Measurements from ENCODE around the gene GPN3. TPM values are rescaled to one million over a fixed set of nuclear protein-coding genes. Genes with fewer than 3 reads are reported as not detected.
"Not testable (repeated sequence)": the region's sequence is repeated elsewhere in the genome, so short reads cannot be mapped to it uniquely, and the experiment has no call there.

The GPN3 gene
- total and polyA plus RNA-seq, 4 experiments from 2014 or later = 12.5 to 43.4 (median 22.8) TPM

GRCh38 chr12:110466791-110467190 lies 1.3 kb downstream of the GPN3 start:
- peaks cover 21 to 51% (median 38%) of the 10 kb centered on the region in 4 donors for H3K4me1 Mint-ChIP-seq
- CTCF ChIA-PET (ENCODE audit: partially characterized antibody) = interaction anchor here (0.8 to 13.2 kb wide), 4 partner anchors 15 to 135 kb away, joined by 3 to 139 read pairs (median 52); partner anchors contain the start of gene ARPC3
- Histone ChIP-seq H3K27me3 (ENCODE audit: insufficient read depth, low read length) (no peaks in the 10 kb centered on the region), H3K4me1 (ENCODE audit: insufficient read depth, low read length) (peaks cover 25% of the 10 kb centered on the region), H3K4me3 (ENCODE audit: low read length in 2 of 2) (no peak overlapping the region), H3K36me3 (ENCODE audit: insufficient read depth, low read length) (peaks cover 6% of the 10 kb centered on the region), H3K27ac (ENCODE audit: low read depth, low read length) (no peak overlapping the region), H3K9me3 (ENCODE audit: control insufficient read depth in 1 of 2, low read length in 2 of 2) (no peaks in the 10 kb centered on the region)
- H3K27ac Mint-ChIP-seq = peak overlapping the region in 3 of 7 donors; percentile 35 to 66 (median 53)
- no peaks in the 10 kb centered on the region for H3K9me3 Mint-ChIP-seq
- intact Hi-C loops (cut with micrococcal nuclease) = no loop called here
- H3K4me3 Mint-ChIP-seq = peak overlapping the region in 7 of 8 donors; percentile 20 to 64 (median 39)
- POLR2A ChIA-PET (ENCODE audit: partially characterized antibody) = interaction anchor here (2.2 to 5.7 kb wide), 3 partner anchors 8 to 35 kb away, joined by 8 to 143 read pairs (median 16); partner anchors contain the start of gene ARPC3
- H3K36me3 Mint-ChIP-seq = peaks cover 12 to 25% of the 10 kb centered on the region in 2 donors
- H3K27me3 Mint-ChIP-seq = no peaks in the 10 kb centered on the region
- no peak for DNase-seq

- H3K36me3 ChIP-seq (ENCODE audit: insufficient read depth, low read length); DNase-seq; H3K27ac Mint-ChIP-seq; H3K4me3 ChIP-seq (ENCODE audit: low read length in 2 of 2); H3K27me3 ChIP-seq (ENCODE audit: insufficient read depth, low read length); intact Hi-C loops (cut with micrococcal nuclease); H3K9me3 ChIP-seq (ENCODE audit: control insufficient read depth in 1 of 2, low read length in 2 of 2); H3K27ac ChIP-seq (ENCODE audit: low read depth, low read length); H3K27me3 Mint-ChIP-seq; H3K9me3 Mint-ChIP-seq: not testable (repeated sequence)
- Mint-ChIP-seq H3K4me3 (peak overlapping the region in 1 of 8 donors; percentile 52), H3K4me1 (peaks cover 22 to 56% (median 38%) of the 10 kb centered on the region in 4 donors), H3K36me3 (peaks cover 12 to 25% of the 10 kb centered on the region in 2 donors)
- ChIA-PET POLR2A (ENCODE audit: partially characterized antibody) (interaction anchor here (0.6 to 5.7 kb wide), 2 partner anchors 15 to 185 kb away, joined by 3 to 143 read pairs; partner anchors contain the start of gene ARPC3), CTCF (ENCODE audit: partially characterized antibody) (interaction anchor here (1.3 to 13.2 kb wide), 2 partner anchors 14 to 134 kb away, joined by 6 to 139 read pairs; partner anchors contain the start of gene ARPC3)
- peaks cover 25% of the 10 kb centered on the region for H3K4me1 ChIP-seq (ENCODE audit: insufficient read depth, low read length)
Measured at GRCh38 chr12:110465765-110466164, 2.3 kb downstream of the GPN3 start.

- H3K4me1 Mint-ChIP-seq = peaks cover 22 to 51% (median 37%) of the 10 kb centered on the region in 4 donors
- H3K27me3 ChIP-seq (ENCODE audit: insufficient read depth, low read length) = no peaks in the 10 kb centered on the region
- intact Hi-C loops (cut with micrococcal nuclease) = no loop called here
- peak overlapping the region in 1 of 7 donors; percentile 41 for H3K27ac Mint-ChIP-seq
- no peak for DNase-seq
- no peaks in the 10 kb centered on the region for H3K9me3 ChIP-seq (ENCODE audit: control insufficient read depth in 1 of 2, low read length in 2 of 2)
- H3K27ac ChIP-seq (ENCODE audit: low read depth, low read length) = no peak overlapping the region
- peaks cover 25% of the 10 kb centered on the region for H3K4me1 ChIP-seq (ENCODE audit: insufficient read depth, low read length)
- no peaks in the 10 kb centered on the region for H3K27me3 Mint-ChIP-seq
- peaks cover 15 to 27% of the 10 kb centered on the region in 2 donors for H3K36me3 Mint-ChIP-seq
- ChIA-PET CTCF (ENCODE audit: partially characterized antibody) (interaction anchor here (1.3 to 13.2 kb wide), 3 partner anchors 14 to 137 kb away, joined by 6 to 139 read pairs (median 6); partner anchors contain the start of gene ARPC3), POLR2A (ENCODE audit: partially characterized antibody) (interaction anchor here (0.9 to 1.7 kb wide), 2 partner anchors 14 to 37 kb away, joined by 3 to 6 read pairs; partner anchors contain the start of genes ARPC3 and RAD9B)
- peaks cover 6% of the 10 kb centered on the region for H3K36me3 ChIP-seq (ENCODE audit: insufficient read depth, low read length)
- H3K4me3 Mint-ChIP-seq = peak overlapping the region in 1 of 8 donors; percentile 39
- H3K4me3 ChIP-seq (ENCODE audit: low read length in 2 of 2) = no peak overlapping the region
- H3K9me3 Mint-ChIP-seq = no peaks in the 10 kb centered on the region
Measured at GRCh38 chr12:110465024-110465423, 3.0 kb downstream of the GPN3 start.

- H3K4me3 ChIP-seq (ENCODE audit: low read length in 2 of 2); POLR2A ChIA-PET (ENCODE audit: partially characterized antibody); DNase-seq; H3K9me3 Mint-ChIP-seq; H3K27me3 ChIP-seq (ENCODE audit: insufficient read depth, low read length); H3K9me3 ChIP-seq (ENCODE audit: control insufficient read depth in 1 of 2, low read length in 2 of 2); H3K36me3 ChIP-seq (ENCODE audit: insufficient read depth, low read length); H3K27ac Mint-ChIP-seq; H3K27ac ChIP-seq (ENCODE audit: low read depth, low read length); H3K27me3 Mint-ChIP-seq; intact Hi-C loops (cut with micrococcal nuclease); H3K4me3 Mint-ChIP-seq; H3K4me1 ChIP-seq (ENCODE audit: insufficient read depth, low read length): not testable (repeated sequence)
- H3K36me3 Mint-ChIP-seq = peaks cover 30 to 36% of the 10 kb centered on the region in 2 donors
- H3K4me1 Mint-ChIP-seq = peaks cover 7 to 22% (median 11%) of the 10 kb centered on the region in 4 donors
- CTCF ChIA-PET (ENCODE audit: partially characterized antibody) = interaction anchor here (1.4 to 13.2 kb wide), 2 partner anchors 10 to 141 kb away, joined by 3 to 139 read pairs; partner anchors contain the start of gene ARPC3
Measured at GRCh38 chr12:110461189-110461588, 6.9 kb downstream of the GPN3 start.

- H3K27ac ChIP-seq (ENCODE audit: low read depth, low read length) = no peak overlapping the region
- CTCF ChIA-PET (ENCODE audit: partially characterized antibody) = interaction anchor here (0.9 to 3.6 kb wide), 3 partner anchors 9 to 143 kb away, joined by 5 to 13 read pairs (median 5); partner anchors contain the start of genes ARPC3, FAM216A and GPN3
- peaks cover 31 to 38% of the 10 kb centered on the region in 2 donors for H3K36me3 Mint-ChIP-seq
- peaks cover 3 to 13% (median 5%) of the 10 kb centered on the region in 4 donors for H3K4me1 Mint-ChIP-seq
- no peak overlapping the region for H3K4me3 Mint-ChIP-seq
- no peaks in the 10 kb centered on the region for H3K9me3 Mint-ChIP-seq
- H3K27me3 ChIP-seq (ENCODE audit: insufficient read depth, low read length) = no peaks in the 10 kb centered on the region
- H3K9me3 ChIP-seq (ENCODE audit: control insufficient read depth in 1 of 2, low read length in 2 of 2) = no peaks in the 10 kb centered on the region
- POLR2A ChIA-PET (ENCODE audit: partially characterized antibody) = interaction anchor here (0.8 to 1.3 kb wide), 3 partner anchors 8 to 11 kb away, joined by 3 to 8 read pairs (median 4); partner anchors contain the start of genes ARPC3, FAM216A and GPN3
- no peak overlapping the region for H3K4me3 ChIP-seq (ENCODE audit: low read length in 2 of 2)
- no peak for DNase-seq
- no peaks in the 10 kb centered on the region for H3K27me3 Mint-ChIP-seq
- H3K27ac Mint-ChIP-seq = peak overlapping the region in 3 of 7 donors; percentile 13 to 66 (median 42)
- intact Hi-C loops (cut with micrococcal nuclease) = no loop called here
- H3K4me1 ChIP-seq (ENCODE audit: insufficient read depth, low read length) = no peaks in the 10 kb centered on the region
- no peaks in the 10 kb centered on the region for H3K36me3 ChIP-seq (ENCODE audit: insufficient read depth, low read length)
Measured at GRCh38 chr12:110458756-110459155, 9.3 kb downstream of the GPN3 start.

DNA sequence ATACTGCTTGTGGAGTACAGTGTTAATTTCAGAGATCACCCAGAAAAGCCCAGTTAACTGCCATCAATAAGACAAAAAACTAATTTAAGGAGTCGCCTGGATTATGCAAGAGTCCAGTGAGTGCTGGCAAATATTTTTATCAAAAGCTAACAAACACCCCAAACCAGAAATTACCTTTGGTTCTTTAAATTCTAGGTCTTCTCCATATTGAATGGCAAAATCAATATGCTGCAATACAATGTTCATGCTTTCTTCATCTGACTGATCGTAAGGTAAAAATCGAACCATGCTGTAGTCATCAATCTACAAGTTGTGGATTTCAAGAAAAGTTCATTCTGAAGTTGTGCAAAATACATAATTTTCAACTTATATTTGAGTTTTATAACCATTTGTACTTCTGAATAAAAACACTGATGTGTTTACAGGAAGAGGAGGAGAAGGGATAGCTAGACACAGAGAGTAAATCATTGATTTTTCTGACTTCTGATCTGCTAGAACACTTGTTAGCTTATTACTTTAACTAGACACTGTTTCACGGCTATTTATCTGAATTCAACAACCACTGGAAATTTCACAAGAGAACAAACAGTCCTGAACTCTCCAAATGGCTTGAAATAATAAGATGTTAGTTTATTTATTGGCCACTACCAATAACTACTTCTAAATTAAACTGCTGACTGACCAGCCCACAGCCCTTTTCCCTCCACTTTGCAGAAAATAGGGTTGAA lies 14.3 kb downstream of the GPN3 start:
- ChIA-PET CTCF (ENCODE audit: partially characterized antibody) (interaction anchor here (0.8 to 8.9 kb wide), 4 partner anchors 14 to 147 kb away, joined by 3 to 140 read pairs (median 71); partner anchors contain the start of genes FAM216A and GPN3), POLR2A (ENCODE audit: partially characterized antibody) (interaction anchor here (0.5 to 6.2 kb wide), 3 partner anchors 15 to 56 kb away, joined by 3 to 143 read pairs (median 5); partner anchors contain the start of genes FAM216A, GPN3, RAD9B and VPS29)
- Mint-ChIP-seq H3K27ac (no peak overlapping the region), H3K4me3 (no peak overlapping the region), H3K36me3 (peaks cover 13 to 41% of the 10 kb centered on the region in 2 donors), H3K4me1 (peaks cover 5 to 23% (median 17%) of the 10 kb centered on the region in 4 donors), H3K27me3 (no peaks in the 10 kb centered on the region), H3K9me3 (peaks cover 0 to 6% (median 0%) of the 10 kb centered on the region in 8 donors)
- Histone ChIP-seq H3K4me3 (ENCODE audit: low read length in 2 of 2) (no peak overlapping the region), H3K9me3 (ENCODE audit: control insufficient read depth in 1 of 2, low read length in 2 of 2) (no peaks in the 10 kb centered on the region), H3K36me3 (ENCODE audit: insufficient read depth, low read length) (no peaks in the 10 kb centered on the region), H3K27ac (ENCODE audit: low read depth, low read length) (no peak overlapping the region), H3K27me3 (ENCODE audit: insufficient read depth, low read length) (no peaks in the 10 kb centered on the region), H3K4me1 (ENCODE audit: insufficient read depth, low read length) (peaks cover 7% of the 10 kb centered on the region)
- intact Hi-C loops (cut with micrococcal nuclease) = loop anchor here (5.0 kb wide), 1 partner anchor 171 kb away; the partner anchor contains the start of gene ATP2A2
- DNase-seq = no peak

All from CD4-positive, alpha-beta memory T cell (primary cell).